GM23338 (cell line): ENCODE data around the gene RNF115. TPM values are rescaled to one million over a fixed set of nuclear protein-coding genes. Genes with fewer than 3 reads are reported as not detected.
"Not testable (repeated sequence)": the region's sequence is repeated elsewhere in the genome, so short reads cannot be mapped to it uniquely, and the experiment has no call there.

Experiments
- ATAC-seq: fragments of 200-7000 bp; cut with Tn5 transposase; 3 replicates; pipeline ENCODE4 v1.9.1; 2020
- DNase-seq: peaks from one replicate; pipeline ENCODE4 v3.0.0-alpha.2; 2015; ENCODE audit warnings: low spot score
- H2AFZ ChIP-seq: fragments of 200-600 bp; sonication (generic); 2 replicates; pipeline ENCODE4 v1.8.0; 2016; ENCODE audit warnings: antibody characterized with exemption, mild to moderate bottlenecking, moderate library complexity
- H3F3A ChIP-seq: fragments of 200-600 bp; sonication (generic); replicated peaks from 2 replicates; pipeline ENCODE4 v1.8.0; 2017; ENCODE audit warnings: antibody characterized with exemption, mixed run types, low read depth
- H3K27ac ChIP-seq: fragments of 200-600 bp; sonication (generic); 2 replicates; pipeline ENCODE4 v1.6.1; 2016; ENCODE audit warnings: low read depth
- H3K27me3 ChIP-seq: fragments of 200-600 bp; sonication (generic); 2 replicates; pipeline ENCODE4 v1.8.0; 2016; ENCODE audit warnings: mild to moderate bottlenecking, mixed run types, moderate library complexity; ENCODE audit not compliant: insufficient read depth
- H3K36me3 ChIP-seq: fragments of 200-600 bp; sonication (generic); 2 replicates; pipeline ENCODE4 v1.8.0; 2016; ENCODE audit warnings: mild to moderate bottlenecking; ENCODE audit not compliant: insufficient read depth
- H3K4me1 ChIP-seq: fragments of 200-600 bp; sonication (generic); 2 replicates; pipeline ENCODE4 v1.8.0; 2016; ENCODE audit warnings: mild to moderate bottlenecking, moderate library complexity; ENCODE audit not compliant: insufficient read depth
- H3K4me2 ChIP-seq: fragments of 200-600 bp; sonication (generic); 2 replicates; pipeline ENCODE4 v1.7.1; 2017; ENCODE audit warnings: mixed run types
- H3K4me3 ChIP-seq: fragments of 200-600 bp; sonication (generic); 2 replicates; pipeline ENCODE4 v1.6.1; 2016; ENCODE audit warnings: mixed run types
- H3K79me2 ChIP-seq: fragments of 200-600 bp; sonication (generic); replicated peaks from 2 replicates; pipeline ENCODE4 v1.8.0; 2017; ENCODE audit warnings: mild to moderate bottlenecking; ENCODE audit not compliant: insufficient read depth
- H3K9me2 ChIP-seq: fragments of 200-600 bp; sonication (generic); 2 replicates; pipeline ENCODE4 v1.8.0; 2017; ENCODE audit not compliant: insufficient read depth
- H4K20me1 ChIP-seq: fragments of 200-600 bp; sonication (generic); replicated peaks from 2 replicates; pipeline ENCODE4 v1.8.0; 2017; ENCODE audit warnings: mild to moderate bottlenecking; ENCODE audit not compliant: insufficient read depth
- H3K27ac Mint-ChIP-seq: 2 replicates; pipeline ENCODE4 v1.8.0; 2020; ENCODE audit warnings: inconsistent platforms, mild to moderate bottlenecking, moderate library complexity, mixed read lengths
- H3K27me3 Mint-ChIP-seq: 3 replicates; pipeline ENCODE4 v1.8.0; 2022; ENCODE audit warnings: low read depth, mild to moderate bottlenecking, moderate library complexity, mixed read lengths, inconsistent platforms; ENCODE audit not compliant: insufficient read depth, poor library complexity
- H3K36me3 Mint-ChIP-seq: 3 replicates; pipeline ENCODE4 v1.8.0; 2021; ENCODE audit warnings: low read depth, mild to moderate bottlenecking, inconsistent platforms, moderate library complexity, mixed read lengths
- H3K4me1 Mint-ChIP-seq: 3 replicates; pipeline ENCODE4 v1.8.0; 2020; ENCODE audit warnings: mild to moderate bottlenecking, inconsistent platforms, mixed read lengths
- H3K4me3 Mint-ChIP-seq: 3 replicates; pipeline ENCODE4 v1.8.0; 2021; ENCODE audit warnings: moderate library complexity, mild to moderate bottlenecking, inconsistent platforms, mixed read lengths
- H3K9me3 Mint-ChIP-seq: 3 replicates; pipeline ENCODE4 v1.8.0; 2020; ENCODE audit warnings: moderate library complexity, mild to moderate bottlenecking, inconsistent platforms, mixed read lengths
- EZH2phosphoT487 ChIP-seq: fragments of 200-600 bp; sonication (generic); IDR thresholded peaks from one replicate; pipeline ENCODE4 v1.8.1; 2018; ENCODE audit warnings: antibody characterized with exemption; ENCODE audit not compliant: unreplicated experiment
- JUNB ChIP-seq: IDR thresholded peaks from one replicate; pipeline ENCODE4 v1.6.1; 2016; ENCODE audit warnings: antibody characterized with exemption; ENCODE audit not compliant: unreplicated experiment
- POLR2AphosphoS5 ChIP-seq: IDR thresholded peaks from 2 replicates; pipeline ENCODE4 v1.6.1; 2016; ENCODE audit warnings: antibody characterized with exemption, low read depth
- polyA plus RNA-seq: library from polyadenylated mRNA; unstranded; fragments of >200 nt; fragmentation: Nextera tagmentation; extraction: Ambion mirVana; gene quantifications from 2 replicates; pipeline ENCODE4 v1.2.1, GENCODE V29; 2016
- total RNA-seq: library from RNA; depleted of rRNA; stranded (reverse); fragments of >200 nt; shearing (Covaris generic); gene quantifications from 2 replicates; pipeline ENCODE4 v1.2.3, GENCODE V29; 2014
- TF ChIP-seq, protein P1 (sequence below), 2 experiments: fragments of 200-600 bp in 1 of 2; sonication (generic) in 1 of 2; conservative IDR thresholded peaks; 2 replicates each; pipeline versions ENCODE4 v1.5.1 to v1.6.1; 2016 to 2017; ENCODE audit warnings: antibody characterized with exemption in 2 of 2, low read depth in 2 of 2, mild to moderate bottlenecking in 2 of 2, moderate library complexity in 1 of 2
- TF ChIP-seq, protein P2 (sequence below): IDR thresholded peaks from one replicate; pipeline ENCODE4 v1.6.1; 2018; ENCODE audit warnings: antibody characterized with exemption; ENCODE audit not compliant: unreplicated experiment
- TF ChIP-seq, protein P3 (sequence below): IDR thresholded peaks from 2 replicates; pipeline ENCODE4 v1.6.1; 2016; ENCODE audit warnings: antibody characterized with exemption

RNF115 gene
- total and polyA plus RNA-seq, 2 experiments from 2014 or later, result 10.6 to 10.9 TPM

DNA sequence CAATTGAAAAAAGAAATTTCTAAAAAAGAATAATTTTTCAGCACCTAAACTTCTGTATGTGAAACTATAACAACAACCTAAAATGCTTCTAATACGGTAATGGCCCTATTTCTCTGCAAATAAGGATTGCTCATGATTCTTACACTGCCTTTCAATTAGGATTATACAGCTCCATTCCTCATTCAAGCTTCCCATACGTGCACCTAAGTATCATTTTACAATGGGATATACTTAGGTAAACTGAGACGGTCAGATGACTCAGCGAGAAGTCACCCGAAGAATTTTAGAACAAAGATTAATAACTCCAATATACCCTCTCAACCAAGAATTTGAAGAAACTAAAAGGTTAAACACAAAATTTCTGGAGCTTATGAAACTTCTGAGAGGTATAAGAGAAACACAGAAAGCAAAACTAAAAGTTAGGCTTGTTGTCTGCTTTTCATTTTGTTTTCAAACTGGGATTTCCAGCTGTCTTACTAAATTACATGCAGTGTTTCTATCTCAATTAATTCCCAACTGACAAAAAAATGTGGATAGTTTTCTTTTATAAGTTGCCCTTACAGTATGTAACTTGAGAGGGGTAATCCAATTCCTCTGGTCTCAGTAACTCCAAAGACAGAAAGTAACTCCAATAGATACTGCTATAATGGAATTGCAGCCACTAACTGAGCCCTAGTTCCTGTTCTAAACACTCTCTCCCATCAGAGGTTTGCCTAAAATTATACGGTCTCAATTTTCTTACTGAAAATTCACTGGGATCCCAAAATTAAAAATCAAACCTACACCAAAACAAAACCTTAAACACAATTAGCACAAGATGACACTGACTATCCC lies 10.7 kb downstream of the RNF115 start:
- not testable (repeated sequence) for H3K4me2 ChIP-seq, ATAC-seq

DNA sequence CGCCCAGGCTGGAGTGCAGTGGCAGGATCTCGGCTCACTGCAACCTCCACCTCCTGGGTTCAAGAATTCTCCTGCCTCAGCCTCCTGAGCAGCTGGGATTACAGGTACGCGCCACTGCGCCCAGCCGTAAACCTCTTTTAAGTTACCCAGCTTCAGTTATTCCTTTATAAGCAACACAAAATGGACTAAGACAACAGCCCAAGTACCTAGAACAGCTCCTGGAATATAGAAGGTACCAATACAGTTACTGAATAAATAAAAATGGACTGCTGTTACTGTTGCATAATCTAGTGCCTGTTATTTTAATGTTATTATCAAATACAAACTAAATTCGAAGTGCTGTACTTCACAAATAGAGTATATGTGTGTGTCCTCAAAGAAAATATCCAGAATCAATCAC lies 17.1 kb downstream of the RNF115 start:
- no peaks in the 10 kb centered on the region for H3K36me3 ChIP-seq
- H3K4me2 ChIP-seq, result no peak overlapping the region
- H3K79me2 ChIP-seq, result peaks cover 57% of the 10 kb centered on the region
- no peak overlapping the region for H3K4me3 ChIP-seq
- H3K4me1 ChIP-seq, result no peaks in the 10 kb centered on the region
- DNase-seq, result no peak
- Mint-ChIP-seq H3K27ac (no peak overlapping the region), H3K4me3 (no peak overlapping the region), H3K27me3 (no peaks in the 10 kb centered on the region), H3K9me3 (no peaks in the 10 kb centered on the region), H3K4me1 (peaks cover 18% of the 10 kb centered on the region), H3K36me3 (no peaks in the 10 kb centered on the region; the same call in 2 of the 3 replicates)
- 0 out of 2 replicates have a peak, but pooled peaks cover 4% of the 10 kb centered on the region for H4K20me1 ChIP-seq
- H3K9me2 ChIP-seq, result no peaks in the 10 kb centered on the region
- no peak overlapping the region for H2AFZ ChIP-seq
- no peaks in the 10 kb centered on the region for H3F3A ChIP-seq
- H3K27ac ChIP-seq, result no peak overlapping the region; the same call in 1 of the 2 replicates
- TF ChIP-seq, protein P1, sequence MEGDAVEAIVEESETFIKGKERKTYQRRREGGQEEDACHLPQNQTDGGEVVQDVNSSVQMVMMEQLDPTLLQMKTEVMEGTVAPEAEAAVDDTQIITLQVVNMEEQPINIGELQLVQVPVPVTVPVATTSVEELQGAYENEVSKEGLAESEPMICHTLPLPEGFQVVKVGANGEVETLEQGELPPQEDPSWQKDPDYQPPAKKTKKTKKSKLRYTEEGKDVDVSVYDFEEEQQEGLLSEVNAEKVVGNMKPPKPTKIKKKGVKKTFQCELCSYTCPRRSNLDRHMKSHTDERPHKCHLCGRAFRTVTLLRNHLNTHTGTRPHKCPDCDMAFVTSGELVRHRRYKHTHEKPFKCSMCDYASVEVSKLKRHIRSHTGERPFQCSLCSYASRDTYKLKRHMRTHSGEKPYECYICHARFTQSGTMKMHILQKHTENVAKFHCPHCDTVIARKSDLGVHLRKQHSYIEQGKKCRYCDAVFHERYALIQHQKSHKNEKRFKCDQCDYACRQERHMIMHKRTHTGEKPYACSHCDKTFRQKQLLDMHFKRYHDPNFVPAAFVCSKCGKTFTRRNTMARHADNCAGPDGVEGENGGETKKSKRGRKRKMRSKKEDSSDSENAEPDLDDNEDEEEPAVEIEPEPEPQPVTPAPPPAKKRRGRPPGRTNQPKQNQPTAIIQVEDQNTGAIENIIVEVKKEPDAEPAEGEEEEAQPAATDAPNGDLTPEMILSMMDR (conservative IDR thresholded peaks at IDR 0.05; ENCODE audit: low read depth in 2 of 2), result no peak
- TF ChIP-seq, protein P2, sequence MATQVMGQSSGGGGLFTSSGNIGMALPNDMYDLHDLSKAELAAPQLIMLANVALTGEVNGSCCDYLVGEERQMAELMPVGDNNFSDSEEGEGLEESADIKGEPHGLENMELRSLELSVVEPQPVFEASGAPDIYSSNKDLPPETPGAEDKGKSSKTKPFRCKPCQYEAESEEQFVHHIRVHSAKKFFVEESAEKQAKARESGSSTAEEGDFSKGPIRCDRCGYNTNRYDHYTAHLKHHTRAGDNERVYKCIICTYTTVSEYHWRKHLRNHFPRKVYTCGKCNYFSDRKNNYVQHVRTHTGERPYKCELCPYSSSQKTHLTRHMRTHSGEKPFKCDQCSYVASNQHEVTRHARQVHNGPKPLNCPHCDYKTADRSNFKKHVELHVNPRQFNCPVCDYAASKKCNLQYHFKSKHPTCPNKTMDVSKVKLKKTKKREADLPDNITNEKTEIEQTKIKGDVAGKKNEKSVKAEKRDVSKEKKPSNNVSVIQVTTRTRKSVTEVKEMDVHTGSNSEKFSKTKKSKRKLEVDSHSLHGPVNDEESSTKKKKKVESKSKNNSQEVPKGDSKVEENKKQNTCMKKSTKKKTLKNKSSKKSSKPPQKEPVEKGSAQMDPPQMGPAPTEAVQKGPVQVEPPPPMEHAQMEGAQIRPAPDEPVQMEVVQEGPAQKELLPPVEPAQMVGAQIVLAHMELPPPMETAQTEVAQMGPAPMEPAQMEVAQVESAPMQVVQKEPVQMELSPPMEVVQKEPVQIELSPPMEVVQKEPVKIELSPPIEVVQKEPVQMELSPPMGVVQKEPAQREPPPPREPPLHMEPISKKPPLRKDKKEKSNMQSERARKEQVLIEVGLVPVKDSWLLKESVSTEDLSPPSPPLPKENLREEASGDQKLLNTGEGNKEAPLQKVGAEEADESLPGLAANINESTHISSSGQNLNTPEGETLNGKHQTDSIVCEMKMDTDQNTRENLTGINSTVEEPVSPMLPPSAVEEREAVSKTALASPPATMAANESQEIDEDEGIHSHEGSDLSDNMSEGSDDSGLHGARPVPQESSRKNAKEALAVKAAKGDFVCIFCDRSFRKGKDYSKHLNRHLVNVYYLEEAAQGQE, result no peak
- TF ChIP-seq POLR2AphosphoS5, result no peak
- no peak for TF ChIP-seq EZH2phosphoT487
- no peak for TF ChIP-seq JUNB
- TF ChIP-seq, protein P3, sequence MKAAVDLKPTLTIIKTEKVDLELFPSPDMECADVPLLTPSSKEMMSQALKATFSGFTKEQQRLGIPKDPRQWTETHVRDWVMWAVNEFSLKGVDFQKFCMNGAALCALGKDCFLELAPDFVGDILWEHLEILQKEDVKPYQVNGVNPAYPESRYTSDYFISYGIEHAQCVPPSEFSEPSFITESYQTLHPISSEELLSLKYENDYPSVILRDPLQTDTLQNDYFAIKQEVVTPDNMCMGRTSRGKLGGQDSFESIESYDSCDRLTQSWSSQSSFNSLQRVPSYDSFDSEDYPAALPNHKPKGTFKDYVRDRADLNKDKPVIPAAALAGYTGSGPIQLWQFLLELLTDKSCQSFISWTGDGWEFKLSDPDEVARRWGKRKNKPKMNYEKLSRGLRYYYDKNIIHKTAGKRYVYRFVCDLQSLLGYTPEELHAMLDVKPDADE, result no peak
- no peak for ATAC-seq
- no peaks in the 10 kb centered on the region for H3K27me3 ChIP-seq

More for the DNA sequence above, 10.7 kb downstream of the RNF115 start:
- not testable (repeated sequence) for H3K9me2 ChIP-seq, DNase-seq, H2AFZ ChIP-seq, H3K4me1 Mint-ChIP-seq, H3K27ac Mint-ChIP-seq, H4K20me1 ChIP-seq, H3K4me3 ChIP-seq, H3K36me3 ChIP-seq, H3K27ac ChIP-seq, H3K36me3 Mint-ChIP-seq, H3K27me3 ChIP-seq, H3K4me3 Mint-ChIP-seq, H3K79me2 ChIP-seq, H3K4me1 ChIP-seq, H3K9me3 Mint-ChIP-seq, H3K27me3 Mint-ChIP-seq, H3F3A ChIP-seq
